ENCODE results near the gene TFCP2L1. TPM values are rescaled to one million over a fixed set of nuclear protein-coding genes. Genes with fewer than 3 reads are reported as not detected.
A peak's percentile ranks its signal among the peaks of the same experiment; 100 is the strongest.
"Not testable (repeated sequence)": the region's sequence is repeated elsewhere in the genome, so short reads cannot be mapped to it uniquely, and the experiment has no call there.

TFCP2L1 gene
- total RNA-seq, 1 donor from 2014 or later, result 12.3 TPM

DNA sequence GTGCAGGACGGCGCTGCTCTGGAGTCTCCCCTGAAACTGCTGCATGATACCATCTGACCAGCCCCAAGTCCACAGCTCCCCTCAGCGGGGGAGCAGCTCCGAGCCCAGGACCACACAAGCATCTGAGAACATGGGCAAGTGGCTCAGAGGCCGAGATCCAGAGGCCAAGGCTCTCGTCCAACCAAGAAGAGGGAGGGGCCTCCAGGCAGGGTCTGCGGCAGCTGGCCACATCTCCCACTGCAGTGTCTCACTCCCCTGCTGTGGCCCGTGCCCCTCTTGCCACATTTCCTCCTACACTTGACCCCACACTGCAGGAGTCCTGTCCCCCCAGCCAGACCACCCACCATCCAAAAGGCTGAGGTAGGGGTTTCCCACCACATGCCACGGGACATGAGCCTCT lies 50.2 kb downstream of the TFCP2L1 start:
- no peak for DNase-seq (ENCODE audit: low read depth)
- TF ChIP-seq, protein P1, sequence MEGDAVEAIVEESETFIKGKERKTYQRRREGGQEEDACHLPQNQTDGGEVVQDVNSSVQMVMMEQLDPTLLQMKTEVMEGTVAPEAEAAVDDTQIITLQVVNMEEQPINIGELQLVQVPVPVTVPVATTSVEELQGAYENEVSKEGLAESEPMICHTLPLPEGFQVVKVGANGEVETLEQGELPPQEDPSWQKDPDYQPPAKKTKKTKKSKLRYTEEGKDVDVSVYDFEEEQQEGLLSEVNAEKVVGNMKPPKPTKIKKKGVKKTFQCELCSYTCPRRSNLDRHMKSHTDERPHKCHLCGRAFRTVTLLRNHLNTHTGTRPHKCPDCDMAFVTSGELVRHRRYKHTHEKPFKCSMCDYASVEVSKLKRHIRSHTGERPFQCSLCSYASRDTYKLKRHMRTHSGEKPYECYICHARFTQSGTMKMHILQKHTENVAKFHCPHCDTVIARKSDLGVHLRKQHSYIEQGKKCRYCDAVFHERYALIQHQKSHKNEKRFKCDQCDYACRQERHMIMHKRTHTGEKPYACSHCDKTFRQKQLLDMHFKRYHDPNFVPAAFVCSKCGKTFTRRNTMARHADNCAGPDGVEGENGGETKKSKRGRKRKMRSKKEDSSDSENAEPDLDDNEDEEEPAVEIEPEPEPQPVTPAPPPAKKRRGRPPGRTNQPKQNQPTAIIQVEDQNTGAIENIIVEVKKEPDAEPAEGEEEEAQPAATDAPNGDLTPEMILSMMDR (conservative IDR thresholded peaks at IDR 0.05; ENCODE audit: low read depth, low read length), result no peak

DNA sequence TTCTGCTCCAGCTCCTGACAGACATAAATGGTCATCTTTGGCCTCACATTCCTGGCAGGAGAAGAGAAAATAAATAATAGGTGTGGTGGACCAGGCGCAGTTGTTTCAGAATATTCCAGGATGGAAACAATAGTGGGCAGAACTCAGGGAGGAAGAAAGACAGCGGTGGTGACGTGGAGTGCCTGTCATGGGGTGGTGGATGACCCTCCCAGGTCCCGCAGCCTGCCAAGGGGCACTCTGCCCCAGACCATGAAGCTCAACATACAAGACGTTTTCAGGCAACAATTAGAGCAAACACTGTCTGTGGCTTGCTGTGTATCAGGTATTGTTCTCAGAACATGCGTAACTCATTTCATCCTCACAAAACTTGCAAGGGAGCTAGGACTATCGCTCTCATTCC lies 50.9 kb downstream of the TFCP2L1 start:
- no peak overlapping the region for H3K4me3 ChIP-seq (ENCODE audit: low read depth, low read length)
- DNase-seq (ENCODE audit: low read depth), result no peak
- TF ChIP-seq, protein P1 (conservative IDR thresholded peaks at IDR 0.05; ENCODE audit: low read depth, low read length), result no peak

More for the DNA sequence above, 50.2 kb downstream of the TFCP2L1 start:
- no peak overlapping the region for H3K4me3 ChIP-seq (ENCODE audit: low read depth, low read length)

DNA sequence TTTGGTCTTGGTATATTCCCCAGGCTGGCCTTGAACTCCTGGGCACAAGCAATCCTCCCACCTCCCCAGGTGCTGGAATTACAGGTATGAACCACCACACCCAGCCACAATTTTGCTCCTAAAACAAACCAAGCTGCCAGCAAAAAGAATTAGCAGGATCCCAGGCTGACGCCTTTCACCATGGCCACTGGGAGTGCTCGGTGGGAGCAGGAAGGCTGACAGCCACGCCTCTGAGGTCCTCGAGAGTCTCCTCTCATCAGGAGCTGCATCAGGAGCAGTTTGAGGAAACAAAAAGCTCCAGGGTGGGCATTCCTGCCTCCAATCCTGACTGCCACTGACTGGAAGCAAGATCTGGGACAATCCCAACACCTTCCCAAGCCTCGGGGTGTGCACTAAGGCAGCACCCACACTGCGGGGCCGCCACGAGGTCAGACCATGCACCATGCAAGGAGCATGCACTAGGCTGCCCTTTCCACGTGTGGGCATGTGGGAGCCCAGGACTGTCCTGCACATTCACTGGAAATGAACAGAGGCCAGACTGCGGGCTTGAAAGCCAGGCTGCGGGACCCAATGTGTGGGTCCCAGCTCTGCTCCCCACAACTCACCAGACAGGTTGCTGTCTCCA lies 51.4 kb downstream of the TFCP2L1 start:
- no peak overlapping the region for H3K4me3 ChIP-seq (ENCODE audit: low read depth, low read length)
- TF ChIP-seq, protein P1 (conservative IDR thresholded peaks at IDR 0.05; ENCODE audit: low read depth, low read length), result no peak
- DNase-seq (ENCODE audit: low read depth), result no peak

DNA sequence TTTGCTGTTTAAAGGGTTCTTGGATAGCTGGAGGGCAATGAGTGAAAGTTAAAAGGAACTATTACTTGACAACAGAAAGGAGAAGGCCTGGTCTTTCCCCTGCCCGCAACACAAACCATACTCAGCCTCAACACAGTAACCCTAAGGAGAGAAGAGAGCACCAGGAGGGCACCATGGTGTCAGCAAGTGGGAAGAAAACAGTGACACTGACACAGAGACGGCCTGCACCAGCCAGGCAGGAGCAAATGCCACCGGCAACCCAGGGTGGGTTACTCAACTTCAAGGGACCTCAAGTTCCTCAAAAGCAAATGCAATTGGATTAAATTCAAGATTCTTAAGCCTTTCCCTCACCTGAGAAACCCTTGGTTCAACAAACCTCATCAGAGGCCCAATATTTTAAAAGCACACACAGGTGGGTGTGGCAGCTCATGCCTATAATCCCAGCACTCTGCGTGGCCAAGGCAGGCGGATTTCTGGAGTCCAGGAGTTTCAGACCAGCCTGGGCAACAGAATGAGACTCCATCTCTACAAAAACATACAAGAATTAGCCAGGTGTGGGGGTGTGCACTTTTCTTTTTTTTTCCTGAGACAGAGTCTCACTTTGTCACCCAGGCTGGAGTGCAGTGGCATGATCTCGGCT lies 52.3 kb downstream of the TFCP2L1 start:
- H3K4me3 ChIP-seq (ENCODE audit: low read depth, low read length), result no peak overlapping the region
- TF ChIP-seq, protein P1 (conservative IDR thresholded peaks at IDR 0.05; ENCODE audit: low read depth, low read length), result no peak
- no peak for DNase-seq (ENCODE audit: low read depth)

DNA sequence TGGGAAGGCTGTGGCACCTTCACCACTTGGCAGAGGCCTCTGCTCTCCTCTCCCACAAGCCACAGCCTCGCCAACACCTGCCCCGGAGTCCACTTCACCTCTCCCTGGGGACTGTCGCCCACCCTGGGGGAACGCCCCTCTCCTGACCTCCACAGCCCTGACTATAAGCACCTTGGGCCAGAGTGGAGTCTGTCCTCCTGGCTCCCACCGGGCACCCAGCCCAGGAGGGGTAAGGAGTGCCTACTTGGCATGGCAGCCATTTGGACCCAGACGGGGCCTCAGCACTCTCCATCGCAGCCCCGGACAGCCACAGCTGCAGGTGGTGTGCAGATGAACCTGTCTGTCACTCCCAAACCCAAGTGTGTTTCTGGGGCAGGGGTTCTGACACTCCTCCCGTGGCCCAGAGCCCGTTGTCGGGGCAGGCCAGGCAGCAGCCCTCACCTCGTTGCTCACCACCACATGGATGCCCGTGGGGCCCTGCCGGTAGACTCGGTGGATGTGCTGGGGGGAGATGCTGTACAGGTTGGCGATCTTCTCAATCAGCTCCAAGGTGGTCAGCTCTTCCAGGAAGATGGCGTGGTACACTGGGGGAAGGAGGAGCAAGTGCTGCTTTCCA lies 53.5 kb downstream of the TFCP2L1 start:
- no peak for DNase-seq (ENCODE audit: low read depth)
- H3K4me3 ChIP-seq (ENCODE audit: low read depth, low read length), result no peak overlapping the region
- TF ChIP-seq, protein P1 (conservative IDR thresholded peaks at IDR 0.05; ENCODE audit: low read depth, low read length), result no peak

DNA sequence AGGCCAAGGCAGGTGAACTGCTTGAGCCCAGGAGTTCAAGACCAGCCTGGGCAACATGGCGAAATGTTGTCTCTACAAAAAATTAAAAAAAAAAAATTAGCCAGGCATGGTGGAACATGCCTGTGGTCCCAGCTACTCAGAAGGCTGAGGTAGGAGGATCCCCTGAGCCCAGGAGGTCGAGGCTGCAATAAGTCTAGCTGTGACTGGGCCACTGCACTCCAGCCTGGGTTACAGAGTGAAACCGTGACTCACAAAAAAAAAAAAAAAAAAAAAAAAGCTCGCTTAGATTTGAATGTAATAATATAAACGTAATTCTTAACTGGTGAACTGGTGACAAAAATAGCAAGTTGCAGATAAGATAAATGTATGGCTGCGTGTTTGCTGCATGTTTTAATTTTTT lies 56.5 kb downstream of the TFCP2L1 start:
- TF ChIP-seq, protein P1 (conservative IDR thresholded peaks at IDR 0.05; ENCODE audit: low read depth, low read length), result no peak
- no peak for DNase-seq (ENCODE audit: low read depth)
- H3K4me3 ChIP-seq (ENCODE audit: low read depth, low read length), result no peak overlapping the region

DNA sequence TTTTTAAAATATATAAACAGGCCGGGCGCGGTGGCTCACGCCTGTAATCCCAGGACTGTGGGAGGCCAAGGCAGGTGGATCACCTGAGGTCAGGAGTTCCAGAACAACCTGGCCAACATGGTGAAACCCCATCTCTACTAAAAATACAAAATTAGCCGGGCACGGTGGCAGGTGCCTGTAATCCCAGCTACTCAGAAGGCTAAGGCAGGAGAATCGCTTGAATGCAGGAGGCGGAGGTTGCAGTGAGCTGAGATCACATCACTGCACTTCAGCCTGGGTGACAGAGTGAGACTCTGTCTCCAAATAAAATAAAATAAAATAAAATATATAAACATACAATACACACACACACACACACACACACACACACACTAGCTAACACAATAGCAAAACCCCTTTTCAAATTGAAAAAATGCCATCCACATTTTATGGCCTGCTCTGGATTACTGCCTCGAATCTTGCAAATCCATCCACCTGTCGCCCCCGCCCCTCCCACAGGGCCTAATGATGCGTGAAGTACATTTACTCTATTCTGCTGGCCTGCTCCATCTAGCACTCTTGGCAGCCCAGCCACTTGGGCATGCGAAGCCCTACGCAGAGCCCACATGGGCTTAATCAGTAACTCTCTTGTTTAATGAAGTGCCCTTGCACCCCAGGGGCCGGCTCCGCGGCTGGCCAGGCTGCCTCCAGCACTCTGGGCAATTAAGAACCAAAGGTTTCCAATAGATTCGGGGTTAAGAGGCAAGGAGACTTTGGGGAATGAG lies 57.4 kb downstream of the TFCP2L1 start:
- H3K4me3 ChIP-seq (ENCODE audit: low read depth, low read length), result not testable (repeated sequence)
- DNase-seq (ENCODE audit: low read depth), result peak; percentile 81

DNA sequence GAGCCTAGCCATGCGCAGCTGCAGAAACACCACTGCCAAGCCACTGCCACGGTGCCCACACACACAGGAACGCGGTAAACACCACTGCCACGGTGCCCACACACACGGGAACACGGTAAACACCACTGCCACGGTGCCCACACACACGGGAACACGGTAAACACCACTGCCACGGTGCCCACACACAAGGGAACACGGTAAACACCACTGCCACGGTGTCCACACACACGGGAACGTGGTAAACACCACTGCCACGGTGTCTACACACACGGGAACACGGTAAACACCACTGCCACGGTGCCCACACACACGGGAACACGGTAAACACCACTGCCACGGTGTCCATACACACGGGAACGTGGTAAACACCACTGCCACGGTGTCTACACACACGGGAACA lies 59.3 kb downstream of the TFCP2L1 start:
- DNase-seq (ENCODE audit: low read depth); H3K4me3 ChIP-seq (ENCODE audit: low read depth, low read length): not testable (repeated sequence)
